Trophoblast cell (in vitro differentiated cells and primary cell): ENCODE results near the gene SELENOH. TPM values are rescaled to one million over a fixed set of nuclear protein-coding genes. Genes with fewer than 3 reads are reported as not detected.

Source experiments
- DNase-seq, 2 donors: peaks; one replicate each; pipeline ENCODE4 v3.0.0-alpha.2; 2016
- H2AFZ ChIP-seq: 2 replicates; pipeline ENCODE4 v1.6.1; 2013; ENCODE audit warnings: low read length, moderate library complexity, mild to moderate bottlenecking; ENCODE audit not compliant: insufficient read depth, poor library complexity
- H2AK5ac ChIP-seq: 2 replicates; pipeline ENCODE4 v1.6.1; 2013; ENCODE audit warnings: mild to moderate bottlenecking, low read length
- H2BK120ac ChIP-seq: 2 replicates; pipeline ENCODE4 v1.6.1; 2013; ENCODE audit warnings: low read length, mild to moderate bottlenecking, moderate library complexity; ENCODE audit not compliant: insufficient read depth, poor library complexity
- H2BK12ac ChIP-seq: 2 replicates; pipeline ENCODE4 v1.6.1; 2013; ENCODE audit warnings: mild to moderate bottlenecking, low read length, moderate library complexity
- H2BK5ac ChIP-seq: 2 replicates; pipeline ENCODE4 v1.6.1; 2013; ENCODE audit warnings: low read length, low read depth, moderate library complexity, mild to moderate bottlenecking; ENCODE audit not compliant: poor library complexity
- H3K14ac ChIP-seq: 2 replicates; pipeline ENCODE4 v1.6.1; 2013; ENCODE audit warnings: mild to moderate bottlenecking, low read length
- H3K18ac ChIP-seq: 2 replicates; pipeline ENCODE4 v1.6.1; 2013; ENCODE audit warnings: mild to moderate bottlenecking, low read length
- H3K23ac ChIP-seq: 2 replicates; pipeline ENCODE4 v1.6.1; 2013; ENCODE audit warnings: low read length
- H3K27ac ChIP-seq: 2 replicates; pipeline ENCODE4 v1.5.1; 2013; ENCODE audit warnings: low read depth, mild to moderate bottlenecking, inconsistent platforms, low read length, moderate library complexity
- H3K27me3 ChIP-seq: 2 replicates; pipeline ENCODE4 v1.6.1; 2013; ENCODE audit warnings: inconsistent platforms, mild to moderate bottlenecking, low read length, moderate library complexity; ENCODE audit not compliant: insufficient read depth
- H3K36me3 ChIP-seq, 2 experiments: 1 replicate in 1 of 2; 2 replicates in 1 of 2; pipeline ENCODE4 v1.6.1; 2013; ENCODE audit warnings: low read length in 2 of 2, mild to moderate bottlenecking in 2 of 2, moderate library complexity in 1 of 2; ENCODE audit not compliant: insufficient read depth in 2 of 2, control insufficient read depth in 1 of 2
- H3K4ac ChIP-seq: 2 replicates; pipeline ENCODE4 v1.6.1; 2013; ENCODE audit warnings: low read depth, mild to moderate bottlenecking, low read length, moderate library complexity
- H3K4me1 ChIP-seq, 2 experiments: 1 replicate in 1 of 2; 2 replicates in 1 of 2; pipeline ENCODE4 v1.6.1; 2013; ENCODE audit warnings: low read length in 2 of 2, mild to moderate bottlenecking in 2 of 2, moderate library complexity in 1 of 2; ENCODE audit not compliant: insufficient read depth in 2 of 2, control insufficient read depth in 1 of 2
- H3K4me2 ChIP-seq: 2 replicates; pipeline ENCODE4 v1.6.1; 2013; ENCODE audit warnings: inconsistent platforms, mild to moderate bottlenecking, low read length, moderate library complexity
- H3K4me3 ChIP-seq: 2 replicates; pipeline ENCODE4 v1.5.1; 2013; ENCODE audit warnings: mild to moderate bottlenecking, low read depth, low read length, inconsistent platforms
- H3K79me1 ChIP-seq: one replicate; pipeline ENCODE4 v1.6.1; 2013; ENCODE audit warnings: low read length
- H3K79me2 ChIP-seq: 2 replicates; pipeline ENCODE4 v1.6.1; 2013; ENCODE audit warnings: low read length, mild to moderate bottlenecking; ENCODE audit not compliant: control insufficient read depth, insufficient read depth, poor library complexity
- H3K9ac ChIP-seq: 2 replicates; pipeline ENCODE4 v1.6.1; 2013; ENCODE audit warnings: mild to moderate bottlenecking, low read length
- H3K9me3 ChIP-seq: 2 replicates; pipeline ENCODE4 v1.6.1; 2013; ENCODE audit warnings: low read depth, mild to moderate bottlenecking, control low read depth, inconsistent platforms, low read length; ENCODE audit not compliant: insufficient read depth
- H4K12ac ChIP-seq: 2 replicates; pipeline ENCODE4 v1.6.1; 2013; ENCODE audit warnings: low read depth, mild to moderate bottlenecking, low read length, moderate library complexity
- H4K8ac ChIP-seq: 2 replicates; pipeline ENCODE4 v1.6.1; 2013; ENCODE audit warnings: low read depth, mild to moderate bottlenecking, low read length, moderate library complexity
- H4K91ac ChIP-seq: one replicate; pipeline ENCODE4 v1.6.1; 2013; ENCODE audit warnings: low read depth, mild to moderate bottlenecking, low read length, moderate library complexity
- WGBS: extraction: QIAGEN DNeasy Blood & Tissue Kit; methylation state at CpG from one replicate; pipeline ENCODE4 v1.1.7; 2013; ENCODE audit warnings: missing lambda C conversion rate; ENCODE audit not compliant: insufficient read length, insufficient coverage; ENCODE audit errors: extremely low coverage; 5-methylcytosine and 5-hydroxymethylcytosine counted together
- polyA plus RNA-seq: library from polyadenylated mRNA; stranded (reverse); fragments of 200-250 nt; gene quantifications from 2 replicates; pipeline ENCODE4 v1.2.3, GENCODE V29; 2013

SELENOH gene
- polyA plus RNA-seq, result 198 and 199 TPM in 2 replicates

- Histone ChIP-seq H3K9ac (peak within 1 kb of the TSS; percentile 99), H3K14ac (peak within 1 kb of the TSS; percentile 78), H3K4ac (peak within 1 kb of the TSS; percentile 99), H4K91ac (peak within 1 kb of the TSS; percentile 62), H2BK12ac (no peak within 1 kb of the TSS), H3K4me1 (peaks cover 0 to 8% of the 10 kb centered on the region in 2 experiments), H3K79me2 (peaks cover 9% of the 10 kb centered on the region), H3K23ac (peak within 1 kb of the TSS; percentile 76), H4K12ac (peak within 1 kb of the TSS; percentile 94), H3K27me3 (no peaks in the 10 kb centered on the region), H2AFZ (peak within 1 kb of the TSS; percentile 52), H3K4me2 (peak within 1 kb of the TSS; percentile 91), H2AK5ac (peak within 1 kb of the TSS; percentile 87), H3K9me3 (no peaks in the 10 kb centered on the region), H3K4me3 (peak within 1 kb of the TSS; percentile 79), H4K8ac (peak within 1 kb of the TSS; percentile 95), H3K36me3 (peaks cover 15 to 37% of the 10 kb centered on the region in 2 experiments), H3K79me1 (peaks cover 10% of the 10 kb centered on the region), H3K27ac (peak within 1 kb of the TSS; percentile 57), H3K18ac (peak within 1 kb of the TSS; percentile 50), H2BK5ac (peak within 1 kb of the TSS; percentile 51), H2BK120ac (peak within 1 kb of the TSS; percentile 47)
- WGBS, result no CpG with 5 or more reads among the region's 75 CpGs
- DNase-seq, result peak; percentile 97 to 98
Observed at GRCh38 chr11:57741132-57742086, at the start of gene SELENOH. TSS of gene SELENOH (plus strand) at chr11:57741491. CDS start at chr11:57741596, 105 bp downstream.

GRCh38 chr11:57698843-57699365 is 42.4 kb upstream of the SELENOH start:
- Histone ChIP-seq H3K9ac (no peak overlapping the region), H3K14ac (no peak overlapping the region), H3K9me3 (no peaks in the 10 kb centered on the region), H3K4me3 (no peak overlapping the region), H3K23ac (no peak overlapping the region), H3K27me3 (no peaks in the 10 kb centered on the region), H2BK120ac (no peak overlapping the region), H4K91ac (no peak overlapping the region), H2BK12ac (no peak overlapping the region), H2BK5ac (no peak overlapping the region), H3K36me3 (peaks cover 57 to 73% of the 10 kb centered on the region in 2 experiments), H3K79me2 (no peaks in the 10 kb centered on the region), H2AFZ (no peak overlapping the region), H3K4me1 (no peaks in the 10 kb centered on the region), H3K4ac (no peak overlapping the region), H3K4me2 (no peak overlapping the region), H2AK5ac (no peak overlapping the region), H3K27ac (no peak overlapping the region), H3K79me1 (no peaks in the 10 kb centered on the region), H3K18ac (no peak overlapping the region), H4K12ac (no peak overlapping the region), H4K8ac (no peak overlapping the region)
- no CpG with 5 or more reads among the region's 18 CpGs for WGBS
- DNase-seq, result no peak

- no peak for DNase-seq
- WGBS, result no CpG with 5 or more reads among the region's 10 CpGs
- Histone ChIP-seq H3K4me3 (no peak overlapping the region), H3K9ac (no peak overlapping the region), H3K79me2 (no peaks in the 10 kb centered on the region), H3K27me3 (no peaks in the 10 kb centered on the region), H3K36me3 (peaks cover 50 to 72% of the 10 kb centered on the region in 2 experiments), H3K27ac (no peak overlapping the region), H3K14ac (no peak overlapping the region), H3K4me1 (no peaks in the 10 kb centered on the region), H4K12ac (no peak overlapping the region), H2BK120ac (no peak overlapping the region), H4K8ac (no peak overlapping the region), H2BK12ac (no peak overlapping the region), H3K4ac (no peak overlapping the region), H3K79me1 (no peaks in the 10 kb centered on the region), H3K18ac (no peak overlapping the region), H3K23ac (no peak overlapping the region), H2AFZ (no peak overlapping the region), H2BK5ac (no peak overlapping the region), H2AK5ac (no peak overlapping the region), H4K91ac (no peak overlapping the region), H3K4me2 (no peak overlapping the region), H3K9me3 (no peaks in the 10 kb centered on the region)
Observed at GRCh38 chr11:57699813-57700212, 41.5 kb upstream of the SELENOH start.

GRCh38 chr11:57700425-57700824 is 40.9 kb upstream of the SELENOH start:
- Histone ChIP-seq H2BK12ac (no peak overlapping the region), H3K27ac (no peak overlapping the region), H3K9me3 (no peaks in the 10 kb centered on the region), H3K9ac (no peak overlapping the region), H3K4ac (no peak overlapping the region), H3K4me2 (no peak overlapping the region), H3K36me3 (peaks cover 46 to 68% of the 10 kb centered on the region in 2 experiments), H3K14ac (no peak overlapping the region), H3K4me1 (no peaks in the 10 kb centered on the region), H3K79me1 (no peaks in the 10 kb centered on the region), H3K27me3 (no peaks in the 10 kb centered on the region), H4K91ac (no peak overlapping the region), H3K79me2 (no peaks in the 10 kb centered on the region), H3K18ac (no peak overlapping the region), H2AK5ac (no peak overlapping the region), H4K12ac (no peak overlapping the region), H2BK120ac (no peak overlapping the region), H3K23ac (no peak overlapping the region), H2BK5ac (no peak overlapping the region), H4K8ac (no peak overlapping the region), H3K4me3 (no peak overlapping the region), H2AFZ (no peak overlapping the region)
- no peak for DNase-seq
- WGBS, result no CpG with 5 or more reads among the region's 3 CpGs
